Psoas muscle (tissue), 8 donors: Measurements from ENCODE around the gene CHMP5. TPM values are rescaled to one million over a fixed set of nuclear protein-coding genes. Genes with fewer than 3 reads are reported as not detected.

Experiments used
- ATAC-seq, 4 donors: fragments of 200-7000 bp; cut with Tn5 transposase; one replicate each; pipeline ENCODE4 v1.9.1; 2020; ENCODE audit warnings: moderate library complexity in 3 of 4, mild to moderate bottlenecking in 2 of 4
- DNase-seq, 2 donors: peaks; one replicate each; pipeline ENCODE4 v3.0.0-alpha.2; 2020
- H3K27ac ChIP-seq: fragments of 200-600 bp; one replicate; pipeline ENCODE4 v1.8.0; 2022
- H3K27me3 ChIP-seq, 3 donors: fragments of 200-600 bp in 1 of 3; one replicate each; pipeline versions ENCODE4 v1.6.1 to v1.8.0; 2013 to 2022; ENCODE audit warnings: low read length in 2 of 3, mild to moderate bottlenecking in 2 of 3, moderate library complexity in 1 of 3; ENCODE audit not compliant: insufficient read depth in 3 of 3
- H3K36me3 ChIP-seq, 2 donors: fragments of 200-600 bp in 1 of 2; one replicate each; pipeline versions ENCODE4 v1.6.1 to v1.8.0; 2013 to 2022; ENCODE audit warnings: low read depth in 1 of 2, mild to moderate bottlenecking in 1 of 2, moderate library complexity in 1 of 2; ENCODE audit not compliant: insufficient read depth in 1 of 2
- H3K4me1 ChIP-seq: fragments of 200-600 bp; one replicate; pipeline ENCODE4 v1.8.0; 2022
- H3K4me3 ChIP-seq: fragments of 200-600 bp; one replicate; pipeline ENCODE4 v1.8.0; 2022; ENCODE audit warnings: mild to moderate bottlenecking
- H3K9me3 ChIP-seq: fragments of 200-600 bp; one replicate; pipeline ENCODE4 v1.8.0; 2022
- WGBS, 3 donors: extraction: QIAGEN DNeasy Blood & Tissue Kit; methylation state at CpG; one replicate each; pipeline versions ENCODE4 v1.1.6 to v1.1.7; 2013; 5-methylcytosine and 5-hydroxymethylcytosine counted together
- intact Hi-C, 2 donors: fragments of 100-400 bp; cut with DNase I; formaldehyde crosslinking; loops; one replicate each; pipeline versions ENCODE4 v1.11.0 to v1.14.2; 2022
- polyA plus RNA-seq, 3 donors: library from polyadenylated mRNA; stranded (reverse); fragments of 200-250 nt; gene quantifications; one replicate each; pipeline ENCODE4 v1.2.3, GENCODE V29; 2013
- total RNA-seq, 4 donors: library from RNA; stranded (reverse); fragmentation: NEBNext Ultra II Directional in 2 of 4; extraction: Animal tissue kit (Norgen Biotek cat#: 25700) in 2 of 4; gene quantifications; one replicate each; pipeline versions ENCODE4 v1.2.1 to v1.2.4, GENCODE V29; 2021 to 2023
- TF ChIP-seq, protein P1 (sequence below): fragments of 200-600 bp; IDR thresholded peaks from one replicate; pipeline ENCODE4 v1.8.0; 2022; ENCODE audit warnings: antibody characterized with exemption
- donor health status: healthy with polysubstance abuse.
- donor health status: DM: no; HTN: no; CAD: no; lungs with moderate emphysema.
- donor health status: Bipolar disorder and iron deficiency.
- donor health status: healthy.
- donor health status: DM: yes; HTN: yes; CAD: no.
- donor health status: DM: no; HTN: no; CAD: no.
- donor health status: DM: no; HTN: no; CAD: no.
- donor health status: DM: yes; HTN: yes; CAD: no.

CHMP5 gene
- total and polyA plus RNA-seq, 7 donors, result 28.7 to 80.4 (median 38.3) TPM

DNA sequence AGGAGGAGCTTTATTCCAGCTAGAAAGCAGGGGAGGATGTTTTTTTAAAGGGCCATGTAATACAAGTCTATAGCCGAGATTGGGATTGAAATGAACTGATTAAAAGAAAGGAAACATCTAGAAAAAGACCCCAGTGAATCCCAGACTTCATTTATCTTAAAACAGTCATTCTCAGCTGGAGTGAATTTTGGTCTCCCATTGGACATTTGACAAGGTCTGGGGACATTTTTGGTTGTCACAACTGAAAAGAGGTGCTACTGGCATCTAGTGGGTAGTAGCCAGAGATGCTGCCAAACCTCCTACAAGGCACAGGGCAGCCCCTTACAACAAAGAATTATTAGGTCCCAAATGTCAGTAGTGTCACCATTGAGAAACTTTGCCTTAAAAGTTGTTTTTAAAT is 41.2 kb upstream of the CHMP5 start:
- H3K27me3 ChIP-seq, result peaks cover 0 to 2% (median 0%) of the 10 kb centered on the region in 3 donors
- intact Hi-C loops, result loop anchor here in 1 of 2 donors (5.0 kb wide), 1 partner anchor 46 kb away; no protein-coding TSS in a partner anchor
- no peak for DNase-seq

DNA sequence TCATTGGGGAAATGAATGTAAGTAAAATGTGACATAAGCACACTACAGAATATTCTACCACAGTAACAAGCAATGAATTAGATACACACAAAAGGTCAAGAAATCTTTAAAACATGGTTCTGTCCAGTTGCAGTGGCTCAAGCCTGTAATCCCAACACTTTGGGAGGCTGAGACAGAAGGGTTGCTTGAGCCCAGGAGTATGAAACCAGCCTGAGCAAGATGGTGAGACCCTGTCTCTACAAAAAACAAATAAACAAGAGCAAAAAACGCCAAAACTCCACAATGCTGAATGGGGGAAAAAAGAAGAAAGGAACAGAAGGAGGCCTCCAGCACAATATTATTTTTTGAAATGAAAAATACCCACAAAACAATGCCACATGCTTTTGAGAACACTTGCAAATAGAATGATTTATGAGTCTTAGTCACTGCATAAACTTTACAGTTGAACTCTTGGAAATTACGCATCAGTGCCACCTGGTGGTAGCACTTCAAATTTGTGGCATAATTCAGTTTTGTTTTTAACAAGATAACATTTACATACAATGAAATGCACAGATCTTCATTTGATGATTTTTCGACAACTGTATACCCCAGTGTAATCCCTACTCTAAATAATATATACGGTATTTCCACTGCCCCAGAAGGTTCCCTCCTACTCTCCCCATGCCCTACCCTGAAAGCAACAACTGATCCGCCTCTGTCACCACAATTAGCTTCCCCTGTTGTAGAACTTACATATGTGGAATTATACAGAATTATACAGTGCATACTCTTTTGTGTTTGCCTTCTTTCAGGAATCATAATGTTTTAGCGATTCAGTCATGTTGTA is 39.3 kb upstream of the CHMP5 start:
- TF ChIP-seq, protein P1, sequence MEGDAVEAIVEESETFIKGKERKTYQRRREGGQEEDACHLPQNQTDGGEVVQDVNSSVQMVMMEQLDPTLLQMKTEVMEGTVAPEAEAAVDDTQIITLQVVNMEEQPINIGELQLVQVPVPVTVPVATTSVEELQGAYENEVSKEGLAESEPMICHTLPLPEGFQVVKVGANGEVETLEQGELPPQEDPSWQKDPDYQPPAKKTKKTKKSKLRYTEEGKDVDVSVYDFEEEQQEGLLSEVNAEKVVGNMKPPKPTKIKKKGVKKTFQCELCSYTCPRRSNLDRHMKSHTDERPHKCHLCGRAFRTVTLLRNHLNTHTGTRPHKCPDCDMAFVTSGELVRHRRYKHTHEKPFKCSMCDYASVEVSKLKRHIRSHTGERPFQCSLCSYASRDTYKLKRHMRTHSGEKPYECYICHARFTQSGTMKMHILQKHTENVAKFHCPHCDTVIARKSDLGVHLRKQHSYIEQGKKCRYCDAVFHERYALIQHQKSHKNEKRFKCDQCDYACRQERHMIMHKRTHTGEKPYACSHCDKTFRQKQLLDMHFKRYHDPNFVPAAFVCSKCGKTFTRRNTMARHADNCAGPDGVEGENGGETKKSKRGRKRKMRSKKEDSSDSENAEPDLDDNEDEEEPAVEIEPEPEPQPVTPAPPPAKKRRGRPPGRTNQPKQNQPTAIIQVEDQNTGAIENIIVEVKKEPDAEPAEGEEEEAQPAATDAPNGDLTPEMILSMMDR, result peak; percentile 88
- DNase-seq, result no peak
- peak; percentile 50 to 87 (median 76) for ATAC-seq
- peaks cover 4% of the 10 kb centered on the region for H3K4me1 ChIP-seq
- no peak overlapping the region for H3K27ac ChIP-seq
- no peak overlapping the region for H3K4me3 ChIP-seq
- WGBS, 3 donors, result 26 to 32% (median 27%) methylated on average over 6 of the region's 6 CpGs
- intact Hi-C loops, result loop anchor here (1.0 to 5.0 kb wide), 3 partner anchors 53 to 145 kb away; no protein-coding TSS in a partner anchor
- H3K9me3 ChIP-seq, result no peaks in the 10 kb centered on the region
- no peaks in the 10 kb centered on the region for H3K36me3 ChIP-seq
- peaks cover 0 to under 1% (median 0%) of the 10 kb centered on the region in 3 donors for H3K27me3 ChIP-seq

More for the DNA sequence above, 41.2 kb upstream of the CHMP5 start:
- Histone ChIP-seq H3K9me3 (no peaks in the 10 kb centered on the region), H3K4me3 (no peak overlapping the region), H3K36me3 (no peaks in the 10 kb centered on the region), H3K4me1 (peaks cover 4% of the 10 kb centered on the region), H3K27ac (no peak overlapping the region)
- 81 to 83% (median 81%) methylated on average over 1 of the region's 1 CpG for WGBS, 3 donors
- no peak for ATAC-seq
- TF ChIP-seq, protein P1, result no peak

DNA sequence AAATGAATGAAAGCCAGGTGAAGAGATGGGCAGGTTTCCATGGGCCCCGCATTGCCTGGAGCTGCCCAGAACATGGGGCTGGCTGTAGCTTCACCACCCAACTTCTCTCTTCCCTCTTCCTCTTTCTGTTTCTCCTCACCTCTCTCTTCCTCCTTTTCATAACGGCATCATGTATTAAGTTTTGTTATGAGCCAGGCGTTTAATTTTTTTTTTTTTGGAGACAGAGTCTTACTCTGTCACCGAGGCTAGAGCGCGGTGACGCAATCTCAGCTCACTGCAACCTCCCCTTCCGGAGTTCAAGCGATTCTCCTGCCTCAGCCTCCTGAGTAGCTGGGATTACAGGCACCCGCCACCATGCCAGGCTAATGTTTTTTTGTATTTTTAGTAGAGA is 37.8 kb upstream of the CHMP5 start:
- no peak overlapping the region for H3K4me3 ChIP-seq
- intact Hi-C loops, result loop anchor here in 1 of 2 donors (2.0 to 5.0 kb wide), 2 partner anchors 55 to 146 kb away; no protein-coding TSS in a partner anchor

DNA sequence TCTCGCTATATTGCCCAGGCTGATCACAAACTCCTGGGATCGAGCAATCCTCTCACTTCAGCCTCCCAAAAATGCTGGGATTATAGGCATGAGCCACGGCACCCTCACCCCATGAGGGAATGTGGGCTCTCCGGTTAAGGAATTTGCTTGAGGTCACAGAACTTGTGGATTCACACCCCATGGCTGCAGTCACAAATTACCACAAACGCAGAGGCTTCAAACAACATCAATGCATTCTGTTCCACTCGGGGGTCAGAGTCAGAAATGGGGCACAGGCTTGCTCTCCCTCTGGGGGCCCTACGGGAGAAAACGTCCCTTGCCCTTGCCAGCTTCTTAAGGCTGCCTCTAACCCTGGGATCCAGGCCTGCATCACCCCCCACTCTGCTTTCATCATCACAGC is 37.1 kb upstream of the CHMP5 start:
- TF ChIP-seq, protein P1, result no peak
- 77 to 87% (median 79%) methylated on average over 8 of the region's 8 CpGs for WGBS, 3 donors
- no peak for ATAC-seq
- Histone ChIP-seq H3K4me1 (peaks cover 4% of the 10 kb centered on the region), H3K36me3 (no peaks in the 10 kb centered on the region), H3K4me3 (no peak overlapping the region), H3K27me3 (no peaks in the 10 kb centered on the region), H3K9me3 (no peaks in the 10 kb centered on the region), H3K27ac (no peak overlapping the region)
- DNase-seq, result no peak
- intact Hi-C loops, result loop anchor here in 1 of 2 donors (2.0 to 5.0 kb wide), 2 partner anchors 55 to 147 kb away; no protein-coding TSS in a partner anchor

More for the DNA sequence above, 37.8 kb upstream of the CHMP5 start:
- peaks cover 4% of the 10 kb centered on the region for H3K4me1 ChIP-seq
- WGBS, 3 donors, result 87 to 88% (median 87%) methylated on average over 10 of the region's 10 CpGs
- TF ChIP-seq, protein P1, result no peak
- no peaks in the 10 kb centered on the region for H3K27me3 ChIP-seq
- no peaks in the 10 kb centered on the region for H3K36me3 ChIP-seq
- no peaks in the 10 kb centered on the region for H3K9me3 ChIP-seq
- H3K27ac ChIP-seq, result no peak overlapping the region
- peak; percentile 35 to 70 for DNase-seq
- no peak for ATAC-seq
